Measurements from ENCODE around the gene KCNK10.

The KCNK10 gene

GRCh38 chr14:88202286-88202685 lies 120.8 kb downstream of the KCNK10 start:
- Histone ChIP-seq H3K9me2 (replicated peaks; ENCODE audit: control insufficient read depth, low read length) (no peaks in the 10 kb centered on the region), H3F3A (ENCODE audit: control insufficient read depth, insufficient read depth) (no peaks in the 10 kb centered on the region), H4K20me1 (ENCODE audit: control insufficient read depth, insufficient read depth, low read depth, low read length) (no peaks in the 10 kb centered on the region), H3K79me2 (ENCODE audit: control insufficient read depth, low read length) (no peaks in the 10 kb centered on the region), H3K36me3 (ENCODE audit: control insufficient read depth, low read length) (no peaks in the 10 kb centered on the region), H3K27me3 (ENCODE audit: control insufficient read depth, low read length) (no peaks in the 10 kb centered on the region), H3K9me3 (ENCODE audit: control insufficient read depth, insufficient read depth, low read length) (no peaks in the 10 kb centered on the region), H3K27ac (ENCODE audit: low read depth, low read length) (no peak overlapping the region), H3K4me1 (ENCODE audit: control insufficient read depth, low read length) (peaks cover 12% of the 10 kb centered on the region), H3K4me3 (ENCODE audit: low read length) (no peak overlapping the region), H3K4me2 (ENCODE audit: low read length) (no peak overlapping the region)
- no peak for TF ChIP-seq EZH2phosphoT487 (IDR thresholded peaks at IDR 0.05; ENCODE audit: borderline replicate concordance, low read length)
- TF ChIP-seq CTCF (IDR thresholded peaks at IDR 0.05; ENCODE audit: low read depth, low read length, poor library complexity, severe bottlenecking), result no peak

DNA sequence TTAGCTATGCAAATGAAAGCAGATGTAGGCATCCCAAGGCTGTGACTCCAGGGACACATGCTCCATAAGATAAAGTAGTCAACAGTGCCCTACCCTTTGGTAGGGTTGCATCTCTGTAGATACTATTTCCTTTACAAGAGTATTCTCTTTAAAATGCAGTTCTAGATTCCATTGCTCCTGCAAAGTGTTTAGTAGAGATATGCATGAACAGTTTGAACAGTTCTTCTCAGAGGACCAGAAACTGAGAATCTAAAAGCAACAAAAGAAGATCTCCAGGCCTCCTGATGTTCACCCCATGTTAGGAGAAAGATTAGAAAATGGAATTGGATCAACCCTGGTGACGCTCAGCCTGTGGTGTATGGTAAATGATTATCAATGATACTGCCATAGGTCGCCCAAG lies 121.2 kb downstream of the KCNK10 start:
- H3K9me2 ChIP-seq (replicated peaks; ENCODE audit: control insufficient read depth, low read length), result no peaks in the 10 kb centered on the region
- H3K36me3 ChIP-seq (ENCODE audit: control insufficient read depth, low read length), result no peaks in the 10 kb centered on the region
- no peaks in the 10 kb centered on the region for H3K27me3 ChIP-seq (ENCODE audit: control insufficient read depth, low read length)
- H3K9me3 ChIP-seq (ENCODE audit: control insufficient read depth, insufficient read depth, low read length), result no peaks in the 10 kb centered on the region
- no peaks in the 10 kb centered on the region for H3K79me2 ChIP-seq (ENCODE audit: control insufficient read depth, low read length)
- H3K4me1 ChIP-seq (ENCODE audit: control insufficient read depth, low read length), result peaks cover 7% of the 10 kb centered on the region
- H3K4me3 ChIP-seq (ENCODE audit: low read length), result no peak overlapping the region
- TF ChIP-seq EZH2phosphoT487 (IDR thresholded peaks at IDR 0.05; ENCODE audit: borderline replicate concordance, low read length) (no peak), CTCF (IDR thresholded peaks at IDR 0.05; ENCODE audit: low read depth, low read length, poor library complexity, severe bottlenecking) (no peak)
- H3F3A ChIP-seq (ENCODE audit: control insufficient read depth, insufficient read depth), result no peaks in the 10 kb centered on the region
- no peaks in the 10 kb centered on the region for H4K20me1 ChIP-seq (ENCODE audit: control insufficient read depth, insufficient read depth, low read depth, low read length)
- no peak overlapping the region for H3K4me2 ChIP-seq (ENCODE audit: low read length)
- no peak overlapping the region for H3K27ac ChIP-seq (ENCODE audit: low read depth, low read length)

DNA sequence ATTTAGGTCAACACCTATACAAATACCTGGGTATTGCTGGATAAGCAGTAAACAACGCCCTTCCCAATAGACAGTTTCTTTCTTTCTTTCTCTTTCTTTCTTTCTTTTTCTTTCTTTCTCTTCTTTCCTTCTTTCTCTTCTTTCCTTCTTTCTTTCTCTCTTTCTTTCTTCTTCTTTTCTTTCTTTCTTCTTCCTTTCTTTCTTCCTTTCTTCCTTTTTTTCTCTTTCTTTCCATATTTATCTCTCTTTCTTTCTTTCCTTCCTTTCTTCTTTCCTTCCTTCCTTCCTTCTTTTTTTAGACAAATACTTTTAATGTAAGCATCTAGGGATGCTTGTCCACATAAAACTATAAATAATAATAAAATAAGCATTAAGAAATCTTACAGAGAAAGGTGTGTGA lies 123.2 kb downstream of the KCNK10 start:
- H3K36me3 ChIP-seq (ENCODE audit: control insufficient read depth, low read length), result no peaks in the 10 kb centered on the region
- H3K27ac ChIP-seq (ENCODE audit: low read depth, low read length), result no peak overlapping the region
- H3K79me2 ChIP-seq (ENCODE audit: control insufficient read depth, low read length), result no peaks in the 10 kb centered on the region
- no peaks in the 10 kb centered on the region for H3K9me3 ChIP-seq (ENCODE audit: control insufficient read depth, insufficient read depth, low read length)
- no peaks in the 10 kb centered on the region for H3K9me2 ChIP-seq (replicated peaks; ENCODE audit: control insufficient read depth, low read length)
- H4K20me1 ChIP-seq (ENCODE audit: control insufficient read depth, insufficient read depth, low read depth, low read length), result no peaks in the 10 kb centered on the region
- TF ChIP-seq EZH2phosphoT487 (IDR thresholded peaks at IDR 0.05; ENCODE audit: borderline replicate concordance, low read length) (no peak), CTCF (IDR thresholded peaks at IDR 0.05; ENCODE audit: low read depth, low read length, poor library complexity, severe bottlenecking) (no peak)
- no peaks in the 10 kb centered on the region for H3K4me1 ChIP-seq (ENCODE audit: control insufficient read depth, low read length)
- H3K27me3 ChIP-seq (ENCODE audit: control insufficient read depth, low read length), result peaks cover 7% of the 10 kb centered on the region; the same call in 1 of the 2 replicates
- no peak overlapping the region for H3K4me3 ChIP-seq (ENCODE audit: low read length)
- H3F3A ChIP-seq (ENCODE audit: control insufficient read depth, insufficient read depth), result no peaks in the 10 kb centered on the region
- H3K4me2 ChIP-seq (ENCODE audit: low read length), result no peak overlapping the region

- H3K4me2 ChIP-seq (ENCODE audit: low read length), result no peak overlapping the region
- H3K27ac ChIP-seq (ENCODE audit: low read depth, low read length), result no peak overlapping the region
- H3K4me3 ChIP-seq (ENCODE audit: low read length), result no peak overlapping the region
- peaks cover 15% of the 10 kb centered on the region; the same call in 1 of the 2 replicates for H3K27me3 ChIP-seq (ENCODE audit: control insufficient read depth, low read length)
- TF ChIP-seq EZH2phosphoT487 (IDR thresholded peaks at IDR 0.05; ENCODE audit: borderline replicate concordance, low read length) (no peak), CTCF (IDR thresholded peaks at IDR 0.05; ENCODE audit: low read depth, low read length, poor library complexity, severe bottlenecking) (no peak)
- H4K20me1 ChIP-seq (ENCODE audit: control insufficient read depth, insufficient read depth, low read depth, low read length), result no peaks in the 10 kb centered on the region
- H3K36me3 ChIP-seq (ENCODE audit: control insufficient read depth, low read length), result no peaks in the 10 kb centered on the region
- no peaks in the 10 kb centered on the region for H3K4me1 ChIP-seq (ENCODE audit: control insufficient read depth, low read length)
- H3K9me2 ChIP-seq (replicated peaks; ENCODE audit: control insufficient read depth, low read length), result no peaks in the 10 kb centered on the region
- no peaks in the 10 kb centered on the region for H3F3A ChIP-seq (ENCODE audit: control insufficient read depth, insufficient read depth)
- no peaks in the 10 kb centered on the region for H3K79me2 ChIP-seq (ENCODE audit: control insufficient read depth, low read length)
- no peaks in the 10 kb centered on the region for H3K9me3 ChIP-seq (ENCODE audit: control insufficient read depth, insufficient read depth, low read length)
Observed at GRCh38 chr14:88198446-88198845, 124.6 kb downstream of the KCNK10 start.
